Measurements from ENCODE around the gene ABCA13.

ABCA13 gene

DNA sequence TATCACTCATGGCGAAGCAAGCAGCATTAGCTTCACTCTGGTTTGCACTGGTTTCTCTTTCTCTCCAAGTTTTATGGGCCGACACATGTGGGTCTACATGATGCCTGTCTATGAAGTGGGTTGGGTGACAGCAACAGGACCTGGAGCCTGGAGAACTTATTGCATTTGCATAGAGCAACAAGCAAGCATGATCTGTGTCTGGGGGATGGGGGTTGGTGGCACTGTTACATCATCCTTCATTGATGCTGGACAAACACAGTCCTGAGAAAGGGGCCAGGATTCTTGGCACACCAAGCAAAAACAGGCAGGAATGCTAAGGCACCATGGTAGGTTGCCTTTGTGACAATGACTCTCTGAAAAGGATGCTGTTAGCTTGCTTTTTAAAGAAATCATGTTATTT is 486.9 kb downstream of the ABCA13 start:
- Histone ChIP-seq H3K36me3 (ENCODE audit: insufficient read depth, low read length) (no peaks in the 10 kb centered on the region), H3K4me3 (no peak overlapping the region), H3K9ac (ENCODE audit: insufficient read length) (no peak overlapping the region), H3K9me3 (ENCODE audit: low read depth, low read length) (no peaks in the 10 kb centered on the region), H3K27ac (no peak overlapping the region)
- no peak for DNase-seq (ENCODE audit: low read depth, low spot score)
- no peak for TF ChIP-seq EZH2 (IDR thresholded peaks at IDR 0.05)
- TF ChIP-seq FOXP2 (optimal IDR thresholded peaks at IDR 0.05; ENCODE audit: control extremely low read depth, extremely low read length, insufficient read depth), result no peak
- TF ChIP-seq POLR2AphosphoS5 (IDR thresholded peaks at IDR 0.05; ENCODE audit: borderline replicate concordance, low read depth, low read length), result no peak

GRCh38 chr7:48660306-48660870 is 489.1 kb downstream of the ABCA13 start:
- no peak for DNase-seq (ENCODE audit: low read depth, low spot score)
- no peak overlapping the region for H3K27ac ChIP-seq
- H3K36me3 ChIP-seq (ENCODE audit: insufficient read depth, low read length), result no peaks in the 10 kb centered on the region
- no peaks in the 10 kb centered on the region for H3K9me3 ChIP-seq (ENCODE audit: low read depth, low read length)
- no peak overlapping the region for H3K4me3 ChIP-seq
- TF ChIP-seq POLR2AphosphoS5 (IDR thresholded peaks at IDR 0.05; ENCODE audit: borderline replicate concordance, low read depth, low read length) (no peak), EZH2 (IDR thresholded peaks at IDR 0.05) (no peak), FOXP2 (optimal IDR thresholded peaks at IDR 0.05; ENCODE audit: control extremely low read depth, extremely low read length, insufficient read depth) (no peak)
- H3K9ac ChIP-seq (ENCODE audit: insufficient read length), result no peak overlapping the region

- H3K4me3 ChIP-seq, result no peak overlapping the region
- no peak overlapping the region for H3K9ac ChIP-seq (ENCODE audit: insufficient read length)
- H3K9me3 ChIP-seq (ENCODE audit: low read depth, low read length), result no peaks in the 10 kb centered on the region
- DNase-seq (ENCODE audit: low read depth, low spot score), result no peak
- H3K36me3 ChIP-seq (ENCODE audit: insufficient read depth, low read length), result no peaks in the 10 kb centered on the region
- H3K27ac ChIP-seq, result no peak overlapping the region
- no peak for TF ChIP-seq POLR2AphosphoS5 (IDR thresholded peaks at IDR 0.05; ENCODE audit: borderline replicate concordance, low read depth, low read length)
- TF ChIP-seq EZH2 (IDR thresholded peaks at IDR 0.05), result no peak
- TF ChIP-seq FOXP2 (optimal IDR thresholded peaks at IDR 0.05; ENCODE audit: control extremely low read depth, extremely low read length, insufficient read depth), result no peak
These were observed 493.0 kb downstream of the ABCA13 start for GRCh38 chr7:48664241-48664640.

DNA sequence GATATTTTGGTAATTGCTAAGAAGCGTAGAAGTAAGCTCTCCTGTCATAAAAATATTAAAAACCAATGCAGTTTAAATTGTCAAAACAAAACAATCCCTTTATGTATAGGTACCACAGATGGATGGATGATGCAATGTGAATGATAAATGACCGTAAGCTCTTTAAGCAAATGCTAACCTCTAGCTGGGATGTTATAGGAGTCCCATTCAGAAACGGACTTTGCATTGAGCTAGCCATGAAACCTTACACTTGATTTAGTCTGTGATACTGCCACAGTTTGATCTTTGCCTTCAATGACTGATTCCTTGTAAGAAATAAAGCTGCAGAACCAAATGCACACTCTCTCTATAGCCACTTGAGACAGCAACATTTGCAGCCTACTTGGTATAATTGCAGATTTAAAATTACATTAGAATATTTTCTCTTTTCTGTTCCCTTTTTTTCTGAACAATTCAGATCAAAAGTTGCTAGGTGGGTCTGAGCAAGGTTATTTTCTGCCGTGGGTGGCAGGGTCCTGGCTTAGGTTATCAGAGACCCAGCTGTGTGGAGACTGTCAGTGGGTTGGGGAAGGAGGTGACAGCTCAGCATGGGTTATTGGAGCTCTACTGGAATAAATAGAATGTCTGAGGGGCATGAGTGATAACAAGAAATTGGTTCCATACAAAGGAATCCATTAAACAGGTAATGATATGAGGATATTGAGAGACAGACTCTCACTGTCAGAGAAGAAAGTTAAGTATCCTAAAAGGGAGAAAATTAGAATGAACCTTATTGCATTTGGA is 494.3 kb downstream of the ABCA13 start:
- no peak for TF ChIP-seq FOXP2 (optimal IDR thresholded peaks at IDR 0.05; ENCODE audit: control extremely low read depth, extremely low read length, insufficient read depth)
- TF ChIP-seq EZH2 (IDR thresholded peaks at IDR 0.05), result no peak
- TF ChIP-seq POLR2AphosphoS5 (IDR thresholded peaks at IDR 0.05; ENCODE audit: borderline replicate concordance, low read depth, low read length), result no peak
- Histone ChIP-seq H3K36me3 (ENCODE audit: insufficient read depth, low read length) (no peaks in the 10 kb centered on the region), H3K9ac (ENCODE audit: insufficient read length) (no peak overlapping the region), H3K9me3 (ENCODE audit: low read depth, low read length) (no peaks in the 10 kb centered on the region), H3K4me3 (no peak overlapping the region), H3K27ac (no peak overlapping the region)
- no peak for DNase-seq (ENCODE audit: low read depth, low spot score)

- Histone ChIP-seq H3K9me3 (ENCODE audit: low read depth, low read length) (no peaks in the 10 kb centered on the region), H3K4me3 (no peak overlapping the region), H3K27ac (no peak overlapping the region), H3K36me3 (ENCODE audit: insufficient read depth, low read length) (no peaks in the 10 kb centered on the region), H3K9ac (ENCODE audit: insufficient read length) (no peak overlapping the region)
- DNase-seq (ENCODE audit: low read depth, low spot score), result no peak
- TF ChIP-seq EZH2 (IDR thresholded peaks at IDR 0.05) (no peak), POLR2AphosphoS5 (IDR thresholded peaks at IDR 0.05; ENCODE audit: borderline replicate concordance, low read depth, low read length) (no peak), FOXP2 (optimal IDR thresholded peaks at IDR 0.05; ENCODE audit: control extremely low read depth, extremely low read length, insufficient read depth) (no peak)
These were observed 496.1 kb downstream of the ABCA13 start for GRCh38 chr7:48667407-48667806.

DNA sequence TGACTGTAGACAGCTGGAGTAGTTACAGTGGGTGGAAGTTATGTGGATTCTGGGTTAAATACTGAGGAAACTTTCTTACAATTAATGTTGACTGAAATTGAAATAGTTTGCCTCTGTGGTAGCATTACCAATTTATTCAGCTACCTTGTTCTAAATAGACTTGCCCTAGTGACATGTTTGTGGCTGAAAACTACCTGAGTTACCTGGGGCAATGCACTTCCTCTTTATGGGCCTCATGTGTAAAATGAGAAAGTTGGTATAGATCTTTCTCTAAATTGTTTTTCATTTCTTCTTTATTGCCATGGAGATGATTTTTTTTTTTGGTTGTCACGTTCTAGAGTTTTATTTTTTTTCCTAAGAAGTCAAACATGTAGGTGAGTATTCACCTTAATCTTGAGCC is 500.4 kb downstream of the ABCA13 start:
- Histone ChIP-seq H3K4me3 (no peak overlapping the region), H3K36me3 (ENCODE audit: insufficient read depth, low read length) (no peaks in the 10 kb centered on the region), H3K9ac (ENCODE audit: insufficient read length) (no peak overlapping the region), H3K9me3 (ENCODE audit: low read depth, low read length) (no peaks in the 10 kb centered on the region), H3K27ac (no peak overlapping the region)
- TF ChIP-seq FOXP2 (optimal IDR thresholded peaks at IDR 0.05; ENCODE audit: control extremely low read depth, extremely low read length, insufficient read depth), result no peak
- TF ChIP-seq EZH2 (IDR thresholded peaks at IDR 0.05), result no peak
- no peak for TF ChIP-seq POLR2AphosphoS5 (IDR thresholded peaks at IDR 0.05; ENCODE audit: borderline replicate concordance, low read depth, low read length)
- no peak for DNase-seq (ENCODE audit: low read depth, low spot score)

GRCh38 chr7:48681006-48681405 is 509.7 kb downstream of the ABCA13 start:
- no peak for DNase-seq (ENCODE audit: low read depth, low spot score)
- no peak overlapping the region for H3K27ac ChIP-seq
- H3K9me3 ChIP-seq (ENCODE audit: low read depth, low read length), result no peaks in the 10 kb centered on the region
- no peak overlapping the region for H3K4me3 ChIP-seq
- H3K36me3 ChIP-seq (ENCODE audit: insufficient read depth, low read length), result no peaks in the 10 kb centered on the region
- no peak overlapping the region for H3K9ac ChIP-seq (ENCODE audit: insufficient read length)
- TF ChIP-seq POLR2AphosphoS5 (IDR thresholded peaks at IDR 0.05; ENCODE audit: borderline replicate concordance, low read depth, low read length), result no peak
- TF ChIP-seq FOXP2 (optimal IDR thresholded peaks at IDR 0.05; ENCODE audit: control extremely low read depth, extremely low read length, insufficient read depth), result no peak
- no peak for TF ChIP-seq EZH2 (IDR thresholded peaks at IDR 0.05)

- no peak overlapping the region for H3K4me3 ChIP-seq
- H3K27ac ChIP-seq, result no peak overlapping the region
- no peak overlapping the region for H3K9ac ChIP-seq (ENCODE audit: insufficient read length)
- TF ChIP-seq EZH2 (IDR thresholded peaks at IDR 0.05) (no peak), POLR2AphosphoS5 (IDR thresholded peaks at IDR 0.05; ENCODE audit: borderline replicate concordance, low read depth, low read length) (no peak), FOXP2 (optimal IDR thresholded peaks at IDR 0.05; ENCODE audit: control extremely low read depth, extremely low read length, insufficient read depth) (no peak)
- DNase-seq (ENCODE audit: low read depth, low spot score), result no peak
- H3K9me3 ChIP-seq (ENCODE audit: low read depth, low read length), result no peaks in the 10 kb centered on the region
- H3K36me3 ChIP-seq (ENCODE audit: insufficient read depth, low read length), result no peaks in the 10 kb centered on the region
These were observed 520.5 kb downstream of the ABCA13 start for GRCh38 chr7:48691788-48692187.
